Measurements from ENCODE around the gene TCF7L2. TPM values are rescaled to one million over a fixed set of nuclear protein-coding genes. Genes with fewer than 3 reads are reported as not detected.
"Not testable (repeated sequence)": the region's sequence is repeated elsewhere in the genome, so short reads cannot be mapped to it uniquely, and the experiment has no call there.

Gene TCF7L2
- total RNA-seq, 2 experiments from 2014 or later, result 2.0 to 2.1 TPM

GRCh38 chr10:113095419-113096127 lies 145.5 kb downstream of the TCF7L2 start:
- H3K27ac Mint-ChIP-seq, result no peak overlapping the region
- no peak for DNase-seq
- CTCF ChIA-PET, result no interaction called here
- peaks cover 23% of the 10 kb centered on the region for H3K4me1 Mint-ChIP-seq (ENCODE audit: low read depth)
- intact Hi-C loops (cut with micrococcal nuclease), result loop anchor here (2.0 kb wide), 2 partner anchors 115 to 143 kb away; no protein-coding TSS in a partner anchor
- H3K4me3 Mint-ChIP-seq, result no peak overlapping the region
- H3K36me3 Mint-ChIP-seq (ENCODE audit: low read depth), result peaks cover 2% of the 10 kb centered on the region
- peaks cover 3% of the 10 kb centered on the region for H3K9me3 Mint-ChIP-seq
- no peaks in the 10 kb centered on the region for H3K27me3 Mint-ChIP-seq (ENCODE audit: low read depth)

- no peak overlapping the region for H3K4me3 Mint-ChIP-seq
- H3K36me3 Mint-ChIP-seq (ENCODE audit: low read depth), result peaks cover 2% of the 10 kb centered on the region
- CTCF ChIA-PET, result interaction anchor here (0.6 kb wide), 1 partner anchor 30 kb away, joined by 3 read pairs; no protein-coding TSS in a partner anchor
- H3K9me3 Mint-ChIP-seq, result peaks cover 3% of the 10 kb centered on the region
- peaks cover 23% of the 10 kb centered on the region for H3K4me1 Mint-ChIP-seq (ENCODE audit: low read depth)
- no peak overlapping the region for H3K27ac Mint-ChIP-seq
- no peak for DNase-seq
- intact Hi-C loops (cut with micrococcal nuclease), result no loop called here
- no peaks in the 10 kb centered on the region for H3K27me3 Mint-ChIP-seq (ENCODE audit: low read depth)
Measured at GRCh38 chr10:113096128-113096996, 146.3 kb downstream of the TCF7L2 start.

- no peaks in the 10 kb centered on the region for H3K27me3 Mint-ChIP-seq (ENCODE audit: low read depth)
Measured at GRCh38 chr10:113097036-113097435, 147.0 kb downstream of the TCF7L2 start.

GRCh38 chr10:113099431-113100183 lies 149.6 kb downstream of the TCF7L2 start:
- CTCF ChIA-PET, result no interaction called here
- DNase-seq, result no peak
- no peaks in the 10 kb centered on the region for H3K27me3 Mint-ChIP-seq (ENCODE audit: low read depth)
- no peaks in the 10 kb centered on the region for H3K9me3 Mint-ChIP-seq
- H3K27ac Mint-ChIP-seq, result no peak overlapping the region
- no peak overlapping the region for H3K4me3 Mint-ChIP-seq
- H3K36me3 Mint-ChIP-seq (ENCODE audit: low read depth), result no peaks in the 10 kb centered on the region
- intact Hi-C loops (cut with micrococcal nuclease), result no loop called here
- H3K4me1 Mint-ChIP-seq (ENCODE audit: low read depth), result peaks cover 6% of the 10 kb centered on the region

More at GRCh38 chr10:113097036-113097435, 147.0 kb downstream of the TCF7L2 start:
- H3K27ac Mint-ChIP-seq, result no peak overlapping the region
- intact Hi-C loops (cut with micrococcal nuclease), result no loop called here
- CTCF ChIA-PET, result interaction anchor here (0.6 kb wide), 3 partner anchors 15 to 256 kb away, joined by 3 to 4 read pairs (median 3); no protein-coding TSS in a partner anchor
- H3K9me3 Mint-ChIP-seq, result peaks cover 3% of the 10 kb centered on the region
- peaks cover 2% of the 10 kb centered on the region for H3K36me3 Mint-ChIP-seq (ENCODE audit: low read depth)
- no peak for DNase-seq
- H3K4me3 Mint-ChIP-seq, result no peak overlapping the region
- H3K4me1 Mint-ChIP-seq (ENCODE audit: low read depth), result peaks cover 23% of the 10 kb centered on the region

GRCh38 chr10:113100281-113100680 lies 150.2 kb downstream of the TCF7L2 start:
- Mint-ChIP-seq H3K4me3 (no peak overlapping the region), H3K36me3 (ENCODE audit: low read depth) (no peaks in the 10 kb centered on the region), H3K27ac (no peak overlapping the region), H3K4me1 (ENCODE audit: low read depth) (peaks cover 1% of the 10 kb centered on the region), H3K27me3 (ENCODE audit: low read depth) (no peaks in the 10 kb centered on the region), H3K9me3 (no peaks in the 10 kb centered on the region)
- CTCF ChIA-PET, result no interaction called here
- no peak for DNase-seq
- intact Hi-C loops (cut with micrococcal nuclease), result no loop called here

GRCh38 chr10:113103131-113103840 lies 153.2 kb downstream of the TCF7L2 start:
- Mint-ChIP-seq H3K9me3 (no peaks in the 10 kb centered on the region), H3K36me3 (ENCODE audit: low read depth) (no peaks in the 10 kb centered on the region), H3K27ac (no peak overlapping the region), H3K27me3 (ENCODE audit: low read depth) (no peaks in the 10 kb centered on the region), H3K4me1 (ENCODE audit: low read depth) (no peaks in the 10 kb centered on the region), H3K4me3 (no peak overlapping the region)
- no peak for DNase-seq
- intact Hi-C loops (cut with micrococcal nuclease), result no loop called here
- CTCF ChIA-PET, result no interaction called here

- H3K4me3 Mint-ChIP-seq, result no peak overlapping the region
- H3K27me3 Mint-ChIP-seq (ENCODE audit: low read depth), result no peaks in the 10 kb centered on the region
- no peak overlapping the region for H3K27ac Mint-ChIP-seq
- H3K36me3 Mint-ChIP-seq (ENCODE audit: low read depth), result no peaks in the 10 kb centered on the region
- intact Hi-C loops (cut with micrococcal nuclease), result no loop called here
- H3K4me1 Mint-ChIP-seq (ENCODE audit: low read depth), result no peaks in the 10 kb centered on the region
- CTCF ChIA-PET, result no interaction called here
- no peaks in the 10 kb centered on the region for H3K9me3 Mint-ChIP-seq
- no peak for DNase-seq
Measured at GRCh38 chr10:113104047-113104446, 154.0 kb downstream of the TCF7L2 start.

GRCh38 chr10:113108194-113108835 lies 158.3 kb downstream of the TCF7L2 start:
- CTCF ChIA-PET, result interaction anchor here (1.4 kb wide), 1 partner anchor 18 kb away, joined by 3 read pairs; no protein-coding TSS in a partner anchor
- H3K4me1 Mint-ChIP-seq (ENCODE audit: low read depth), result no peaks in the 10 kb centered on the region
- H3K36me3 Mint-ChIP-seq (ENCODE audit: low read depth), result no peaks in the 10 kb centered on the region
- intact Hi-C loops (cut with micrococcal nuclease), result loop anchor here (1.0 to 5.0 kb wide), 3 partner anchors 387 to 633 kb away; no protein-coding TSS in a partner anchor
- no peak overlapping the region for H3K27ac Mint-ChIP-seq
- DNase-seq, result peak; percentile 53
- H3K4me3 Mint-ChIP-seq, result no peak overlapping the region
- no peaks in the 10 kb centered on the region for H3K9me3 Mint-ChIP-seq
- peaks cover 11% of the 10 kb centered on the region for H3K27me3 Mint-ChIP-seq (ENCODE audit: low read depth)

GRCh38 chr10:113108948-113109347 lies 158.9 kb downstream of the TCF7L2 start:
- Mint-ChIP-seq H3K36me3 (ENCODE audit: low read depth) (no peaks in the 10 kb centered on the region), H3K27me3 (ENCODE audit: low read depth) (peaks cover 11% of the 10 kb centered on the region), H3K27ac (no peak overlapping the region), H3K4me3 (no peak overlapping the region), H3K9me3 (no peaks in the 10 kb centered on the region), H3K4me1 (ENCODE audit: low read depth) (no peaks in the 10 kb centered on the region)
- DNase-seq, result no peak
- CTCF ChIA-PET, result interaction anchor here (1.4 kb wide), 1 partner anchor 17 kb away, joined by 3 read pairs; no protein-coding TSS in a partner anchor
- intact Hi-C loops (cut with micrococcal nuclease), result loop anchor here (1.0 to 5.0 kb wide), 3 partner anchors 388 to 634 kb away; no protein-coding TSS in a partner anchor

GRCh38 chr10:113109482-113109881 lies 159.4 kb downstream of the TCF7L2 start:
- H3K4me1 Mint-ChIP-seq (ENCODE audit: low read depth), result not testable (repeated sequence)

GRCh38 chr10:113111260-113111659 lies 161.2 kb downstream of the TCF7L2 start:
- intact Hi-C loops (cut with micrococcal nuclease), result no loop called here
- Mint-ChIP-seq H3K4me1 (ENCODE audit: low read depth) (no peaks in the 10 kb centered on the region), H3K9me3 (no peaks in the 10 kb centered on the region), H3K36me3 (ENCODE audit: low read depth) (no peaks in the 10 kb centered on the region), H3K4me3 (no peak overlapping the region), H3K27me3 (ENCODE audit: low read depth) (peaks cover 11% of the 10 kb centered on the region), H3K27ac (no peak overlapping the region)
- CTCF ChIA-PET, result interaction anchor here (1.1 kb wide), 1 partner anchor 390 kb away, joined by 3 read pairs; no protein-coding TSS in a partner anchor
- no peak for DNase-seq

More at GRCh38 chr10:113109482-113109881, 159.4 kb downstream of the TCF7L2 start:
- H3K27ac Mint-ChIP-seq; H3K4me3 Mint-ChIP-seq; H3K9me3 Mint-ChIP-seq; H3K36me3 Mint-ChIP-seq (ENCODE audit: low read depth); DNase-seq: not testable (repeated sequence)
- intact Hi-C loops (cut with micrococcal nuclease), result loop anchor here (5.0 kb wide), 1 partner anchor 542 kb away; no protein-coding TSS in a partner anchor
- CTCF ChIA-PET, result interaction anchor here (1.4 kb wide), 1 partner anchor 16 kb away, joined by 3 read pairs; no protein-coding TSS in a partner anchor
- H3K27me3 Mint-ChIP-seq (ENCODE audit: low read depth), result peaks cover 11% of the 10 kb centered on the region

All from activated naive CD4-positive, alpha-beta T cell treated with anti-CD3 and anti-CD28 coated beads for 36 hours (primary cell).